IMR-90 (cell line): ENCODE measurements around the gene QPRT. TPM values are rescaled to one million over a fixed set of nuclear protein-coding genes. Genes with fewer than 3 reads are reported as not detected.

Experiments used
- NFE2L2 ChIP-seq: fragments of 150-350 bp; IDR thresholded peaks from 2 replicates; pipeline ENCODE4 v1.6.1; 2016; ENCODE audit warnings: low read depth, mild to moderate bottlenecking, low read length
- polyA plus RNA-seq, 3 experiments: library from polyadenylated mRNA; depleted of rRNA; stranded (reverse); fragments of >200 nt; gene quantifications; 2 replicates each; pipeline ENCODE4 v1.2.3, GENCODE V29; 2012; ENCODE audit warnings: low replicate concordance in 1 of 3
- total RNA-seq: library from RNA; depleted of rRNA; stranded (reverse); fragments of >200 nt; gene quantifications from 2 replicates; pipeline ENCODE4 v1.2.3, GENCODE V29; 2012
- TF ChIP-seq, protein P1 (sequence below): fragments of 150-350 bp; IDR thresholded peaks from 2 replicates; pipeline ENCODE4 v1.6.1; 2016; ENCODE audit warnings: low read depth, mild to moderate bottlenecking, low read length, moderate library complexity, borderline replicate concordance

QPRT gene
- total and polyA plus RNA-seq, 2 of the 4 experiments (the other 2 are of a cell fraction), result 3.4 to 6.3 TPM

DNA sequence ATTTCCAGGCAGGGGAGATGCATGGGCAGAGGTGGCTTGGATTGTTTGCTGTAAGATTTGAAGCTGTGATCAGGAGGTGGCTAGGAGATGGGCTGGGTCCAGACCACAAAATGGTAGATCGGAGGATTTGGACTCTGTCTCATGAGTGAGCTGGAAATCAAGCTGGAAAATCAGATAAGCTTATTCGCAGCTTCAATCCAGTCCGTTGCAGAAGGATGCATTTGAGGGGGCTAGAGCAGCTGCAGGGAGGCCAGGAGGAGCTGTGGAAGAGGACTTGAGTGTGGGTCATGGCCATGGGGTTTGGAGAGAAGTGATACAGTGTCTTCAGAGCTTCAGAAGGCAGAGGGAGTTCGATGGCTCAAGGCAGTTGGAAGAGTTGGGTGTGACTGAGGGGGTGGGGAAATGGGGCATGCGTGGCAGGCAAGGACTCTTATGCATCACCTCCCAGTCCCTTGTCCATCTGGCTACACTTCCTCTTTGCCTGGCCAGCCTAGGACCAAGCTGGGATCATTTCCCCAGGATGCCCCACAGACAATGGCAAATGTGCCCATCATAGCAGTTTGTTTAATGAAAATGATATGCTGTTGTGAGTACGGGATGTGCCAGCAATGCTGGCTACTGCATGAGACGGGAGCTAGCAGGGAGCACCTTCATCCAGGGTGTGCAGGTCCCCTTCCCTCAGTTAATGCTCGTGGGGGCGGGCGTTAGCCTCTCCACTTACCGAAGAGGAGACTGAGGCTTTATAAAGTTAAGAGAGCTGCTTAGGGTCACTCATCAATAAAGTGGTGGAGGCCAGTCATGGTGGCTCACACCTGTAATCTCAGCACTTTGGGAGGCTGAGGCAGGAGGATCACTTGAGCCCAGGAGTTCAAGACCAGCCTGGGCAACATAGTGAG, 20.6 kb downstream of the QPRT start (continued):
- TF ChIP-seq, protein P1, sequence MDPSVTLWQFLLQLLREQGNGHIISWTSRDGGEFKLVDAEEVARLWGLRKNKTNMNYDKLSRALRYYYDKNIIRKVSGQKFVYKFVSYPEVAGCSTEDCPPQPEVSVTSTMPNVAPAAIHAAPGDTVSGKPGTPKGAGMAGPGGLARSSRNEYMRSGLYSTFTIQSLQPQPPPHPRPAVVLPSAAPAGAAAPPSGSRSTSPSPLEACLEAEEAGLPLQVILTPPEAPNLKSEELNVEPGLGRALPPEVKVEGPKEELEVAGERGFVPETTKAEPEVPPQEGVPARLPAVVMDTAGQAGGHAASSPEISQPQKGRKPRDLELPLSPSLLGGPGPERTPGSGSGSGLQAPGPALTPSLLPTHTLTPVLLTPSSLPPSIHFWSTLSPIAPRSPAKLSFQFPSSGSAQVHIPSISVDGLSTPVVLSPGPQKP, result no peak
- no peak for TF ChIP-seq NFE2L2
